ENCODE measurements around the gene IMMP2L.

The IMMP2L gene

DNA sequence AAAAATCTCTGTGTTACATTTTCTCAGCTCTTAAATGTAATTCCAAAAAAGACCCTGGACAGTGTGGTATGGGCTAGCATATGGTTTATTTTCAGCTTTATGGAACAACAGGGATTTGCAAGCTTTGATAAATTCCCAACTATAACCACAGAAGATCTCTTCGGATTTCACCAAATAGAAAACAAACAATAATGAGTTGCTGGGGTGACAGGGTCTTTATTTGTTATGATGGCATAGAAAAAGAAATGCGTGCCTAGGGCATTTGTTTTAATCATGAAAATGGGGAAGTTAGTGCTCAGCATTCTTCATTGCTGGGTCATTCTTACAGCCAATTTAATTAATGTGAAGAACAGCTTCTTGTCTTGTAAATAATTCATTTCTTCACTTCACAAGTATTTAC lies 332.4 kb downstream of the IMMP2L start:
- DNase-seq (ENCODE audit: low read depth, low spot score) = peak; percentile 11
- in situ Hi-C loops (cut with HindIII; ENCODE audit: low sequenced_read_pairs) = no loop called here
- no peak overlapping the region for H3K4me3 ChIP-seq (ENCODE audit: low read depth, low read length)
- no peak for TF ChIP-seq CTCF (IDR thresholded peaks at IDR 0.05; ENCODE audit: low read depth, low read length)

GRCh38 chr7:111229181-111229740 lies 333.0 kb downstream of the IMMP2L start:
- in situ Hi-C loops (cut with HindIII; ENCODE audit: low sequenced_read_pairs) = no loop called here
- H3K4me3 ChIP-seq (ENCODE audit: low read depth, low read length) = no peak overlapping the region
- no peak for DNase-seq (ENCODE audit: low read depth, low spot score)
- TF ChIP-seq CTCF (IDR thresholded peaks at IDR 0.05; ENCODE audit: low read depth, low read length) = no peak

DNA sequence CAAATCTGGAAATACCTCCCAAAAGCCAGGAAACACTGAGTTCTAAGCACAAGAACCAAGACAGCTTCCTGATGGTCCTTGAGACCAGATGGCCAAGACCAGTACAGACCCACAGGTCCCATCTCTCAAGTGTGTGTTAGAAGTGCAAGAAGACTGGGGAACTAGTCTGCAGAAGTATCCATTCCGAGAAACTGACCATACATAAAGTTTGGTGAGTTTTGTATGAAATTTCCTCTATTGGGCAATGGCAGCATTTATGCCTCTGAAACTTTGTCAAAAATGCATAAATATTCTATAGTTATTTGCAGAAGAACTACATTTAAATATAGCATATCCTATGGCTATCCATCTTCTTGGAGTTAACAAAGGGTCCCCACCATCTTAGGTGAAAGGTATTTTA lies 333.9 kb downstream of the IMMP2L start:
- H3K4me3 ChIP-seq (ENCODE audit: low read depth, low read length) = no peak overlapping the region
- no peak for TF ChIP-seq CTCF (IDR thresholded peaks at IDR 0.05; ENCODE audit: low read depth, low read length)
- in situ Hi-C loops (cut with HindIII; ENCODE audit: low sequenced_read_pairs) = no loop called here
- DNase-seq (ENCODE audit: low read depth, low spot score) = no peak

- in situ Hi-C loops (cut with HindIII; ENCODE audit: low sequenced_read_pairs) = no loop called here
- H3K4me3 ChIP-seq (ENCODE audit: low read depth, low read length) = no peak overlapping the region
- TF ChIP-seq CTCF (IDR thresholded peaks at IDR 0.05; ENCODE audit: low read depth, low read length) = no peak
- no peak for DNase-seq (ENCODE audit: low read depth, low spot score)
Measured at GRCh38 chr7:111226800-111227199, 335.5 kb downstream of the IMMP2L start.

DNA sequence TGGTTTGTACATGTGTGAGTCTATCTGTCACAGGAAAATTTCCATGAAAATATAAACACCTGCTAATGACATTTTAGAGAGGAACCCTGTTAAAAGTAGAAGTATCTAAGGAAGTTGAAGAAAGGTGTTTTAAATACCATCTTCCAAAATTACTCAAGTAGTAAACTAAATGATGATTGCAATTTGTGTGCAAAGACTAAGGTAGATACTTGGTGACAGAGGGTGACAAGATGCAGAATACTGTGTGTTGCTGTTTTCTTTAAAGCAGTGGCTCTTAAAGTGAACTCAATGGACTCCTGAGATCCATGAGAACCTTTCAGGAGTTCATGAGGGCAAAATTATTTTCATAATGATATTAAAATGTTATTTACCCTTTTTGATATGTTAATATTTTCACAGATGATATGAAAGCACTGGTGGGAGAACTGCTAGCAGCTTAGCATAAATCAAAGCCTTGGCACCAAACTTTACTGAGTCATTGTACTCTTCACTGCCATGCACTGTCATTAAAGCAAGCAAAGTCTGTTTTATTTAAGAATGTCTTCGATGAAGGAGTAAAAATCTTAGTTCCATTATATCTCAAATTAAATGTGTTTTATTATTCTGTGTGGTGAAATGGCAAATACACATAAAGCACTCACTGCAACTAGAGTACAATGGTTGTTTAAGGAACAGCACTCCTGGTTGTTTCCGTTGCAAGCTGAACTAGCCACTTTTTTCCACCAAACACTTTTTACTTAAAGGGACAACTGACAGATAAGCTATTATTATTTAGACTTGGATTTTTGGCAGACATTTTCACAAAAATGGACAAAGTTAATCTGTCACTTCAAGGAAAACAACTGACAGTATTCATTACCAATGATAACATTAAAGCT lies 337.7 kb downstream of the IMMP2L start:
- H3K4me3 ChIP-seq (ENCODE audit: low read depth, low read length) = no peak overlapping the region
- in situ Hi-C loops (cut with HindIII; ENCODE audit: low sequenced_read_pairs) = no loop called here
- DNase-seq (ENCODE audit: low read depth, low spot score) = peak; percentile 7
- TF ChIP-seq CTCF (IDR thresholded peaks at IDR 0.05; ENCODE audit: low read depth, low read length) = no peak

- TF ChIP-seq CTCF (IDR thresholded peaks at IDR 0.05; ENCODE audit: low read depth, low read length) = no peak
- no peak for DNase-seq (ENCODE audit: low read depth, low spot score)
- H3K4me3 ChIP-seq (ENCODE audit: low read depth, low read length) = no peak overlapping the region
- in situ Hi-C loops (cut with HindIII; ENCODE audit: low sequenced_read_pairs) = no loop called here
Measured at GRCh38 chr7:111223802-111224253, 338.5 kb downstream of the IMMP2L start.
